ENCODE data around the gene NCK2. TPM values are rescaled to one million over a fixed set of nuclear protein-coding genes. Genes with fewer than 3 reads are reported as not detected.

The NCK2 gene
- polyA plus RNA-seq, 1 of the 3 experiments (the other 2 are of a cell fraction), result 42.8 TPM

DNA sequence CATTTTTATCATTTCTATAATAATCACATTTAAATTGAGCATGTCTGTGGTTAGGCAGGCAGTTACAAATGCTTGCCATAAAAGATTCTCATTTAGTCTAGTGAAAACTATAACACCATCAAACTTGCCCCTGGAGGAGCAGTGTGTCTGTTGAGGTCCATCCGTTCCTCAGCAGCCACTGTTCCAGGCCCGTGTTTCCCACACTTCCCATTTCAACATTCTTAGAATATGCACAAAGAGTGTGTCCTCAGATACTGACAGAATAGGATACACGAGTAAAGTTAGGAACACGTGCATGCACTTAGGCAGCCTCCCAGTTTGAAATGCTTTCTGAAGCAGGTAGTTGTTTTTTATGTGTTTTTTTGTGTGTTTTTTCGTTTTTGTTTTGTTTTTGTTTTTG is 39.9 kb downstream of the NCK2 start:
- Histone ChIP-seq H3K79me2 (ENCODE audit: insufficient read depth) (peaks cover 60% of the 10 kb centered on the region; the same call in 1 of the 2 replicates), H3K9me2 (no peaks in the 10 kb centered on the region), H3K4me2 (no peak overlapping the region), H3K9me3 (no peaks in the 10 kb centered on the region), H3K4me3 (ENCODE audit: low read depth in 2 of 2, low read length in 1 of 2) (no peak overlapping the region), H2AFZ (ENCODE audit: low read depth) (no peak overlapping the region), H3K4me1 (ENCODE audit: control insufficient read depth in 1 of 2, insufficient read depth in 2 of 2, low read depth in 1 of 2, low read length in 1 of 2) (peaks cover 3 to 10% of the 10 kb centered on the region in 2 experiments), H3K27ac (ENCODE audit: low read depth in 2 of 2, low read length in 1 of 2) (no peak overlapping the region), H3K27me3 (ENCODE audit: insufficient read depth) (no peaks in the 10 kb centered on the region), H4K20me1 (ENCODE audit: insufficient read depth) (peaks cover 71% of the 10 kb centered on the region), H3K36me3 (replicated peaks in 1 of 2; ENCODE audit: control insufficient read depth in 1 of 2, insufficient read depth in 2 of 2, low read length in 1 of 2) (peaks cover 0 to 3% of the 10 kb centered on the region in 2 experiments), H3F3A (replicated peaks; ENCODE audit: insufficient read depth) (peaks cover 11% of the 10 kb centered on the region), H3K9ac (no peak overlapping the region)
- POLR2A ChIA-PET, result no interaction called here
- WGBS (ENCODE audit: low lambda C conversion rate), result 82% methylated on average over 5 of the region's 5 CpGs
- no peak for TF ChIP-seq NRF1 (IDR thresholded peaks at IDR 0.05; ENCODE audit: low read depth, low read length)
- TF ChIP-seq NFIC (IDR thresholded peaks at IDR 0.05; ENCODE audit: borderline replicate concordance), result no peak
- TF ChIP-seq CHD2 (IDR thresholded peaks at IDR 0.05; ENCODE audit: low read length, partially characterized antibody), result no peak
- TF ChIP-seq TAF1 (IDR thresholded peaks at IDR 0.05; ENCODE audit: borderline replicate concordance, low read depth, low read length), result no peak
- no peak for TF ChIP-seq GATA2 (CRISPR knock-in tag; IDR thresholded peaks at IDR 0.05)
- TF ChIP-seq SIN3A (IDR thresholded peaks at IDR 0.05; ENCODE audit: borderline replicate concordance, low read depth, low read length), result no peak
- no peak for TF ChIP-seq MEF2A (IDR thresholded peaks at IDR 0.05; ENCODE audit: borderline replicate concordance, low read depth)
- no peak for TF ChIP-seq EP300 (IDR thresholded peaks at IDR 0.05; ENCODE audit: borderline replicate concordance in 1 of 2, low read depth in 1 of 2, low read length in 1 of 2)
- no peak for TF ChIP-seq YY1 (IDR thresholded peaks at IDR 0.05; ENCODE audit: low read depth)
- TF ChIP-seq RXRA (IDR thresholded peaks at IDR 0.05; ENCODE audit: borderline replicate concordance, low read depth), result no peak
- no peak for TF ChIP-seq ELF1 (IDR thresholded peaks at IDR 0.05)
- no peak for TF ChIP-seq GABPA (IDR thresholded peaks at IDR 0.05; ENCODE audit: low read depth)
- no peak for TF ChIP-seq FOSL2 (IDR thresholded peaks at IDR 0.05; ENCODE audit: borderline replicate concordance, low read depth)
- no peak for DNase-seq
- CTCF ChIA-PET, result no interaction called here

GRCh38 chr2:105785095-105785847 is 40.6 kb downstream of the NCK2 start:
- peaks cover 15% of the 10 kb centered on the region for H3F3A ChIP-seq (replicated peaks; ENCODE audit: insufficient read depth)
- H3K27me3 ChIP-seq (ENCODE audit: insufficient read depth), result no peaks in the 10 kb centered on the region
- peaks cover 8 to 15% of the 10 kb centered on the region in 2 experiments for H3K4me1 ChIP-seq (ENCODE audit: control insufficient read depth in 1 of 2, insufficient read depth in 2 of 2, low read depth in 1 of 2, low read length in 1 of 2)
- no peaks in the 10 kb centered on the region for H3K9me2 ChIP-seq
- 97% methylated on average over 17 of the region's 17 CpGs for WGBS (ENCODE audit: low lambda C conversion rate)
- DNase-seq, result no peak
- CTCF ChIA-PET, result interaction anchor here (1.4 kb wide), 1 partner anchor 13 kb away, joined by 3 read pairs; no protein-coding TSS in a partner anchor
- H2AFZ ChIP-seq (ENCODE audit: low read depth), result no peak overlapping the region
- peaks cover 72% of the 10 kb centered on the region for H4K20me1 ChIP-seq (ENCODE audit: insufficient read depth)
- no peak overlapping the region for H3K27ac ChIP-seq (ENCODE audit: low read depth in 2 of 2, low read length in 1 of 2)
- no peaks in the 10 kb centered on the region for H3K9me3 ChIP-seq
- H3K4me2 ChIP-seq, result no peak overlapping the region
- peaks cover 0 to 3% of the 10 kb centered on the region in 2 experiments for H3K36me3 ChIP-seq (replicated peaks in 1 of 2; ENCODE audit: control insufficient read depth in 1 of 2, insufficient read depth in 2 of 2, low read length in 1 of 2)
- POLR2A ChIA-PET, result no interaction called here
- no peak overlapping the region for H3K4me3 ChIP-seq (ENCODE audit: low read depth in 2 of 2, low read length in 1 of 2)
- TF ChIP-seq CHD2 (IDR thresholded peaks at IDR 0.05; ENCODE audit: low read length, partially characterized antibody), result no peak
- TF ChIP-seq, protein P1, sequence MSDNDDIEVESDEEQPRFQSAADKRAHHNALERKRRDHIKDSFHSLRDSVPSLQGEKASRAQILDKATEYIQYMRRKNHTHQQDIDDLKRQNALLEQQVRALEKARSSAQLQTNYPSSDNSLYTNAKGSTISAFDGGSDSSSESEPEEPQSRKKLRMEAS (IDR thresholded peaks at IDR 0.05; ENCODE audit: low read depth), result no peak
- no peak for TF ChIP-seq RXRA (IDR thresholded peaks at IDR 0.05; ENCODE audit: borderline replicate concordance, low read depth)
- TF ChIP-seq SIN3A (IDR thresholded peaks at IDR 0.05; ENCODE audit: borderline replicate concordance, low read depth, low read length), result no peak
- TF ChIP-seq, protein P2, sequence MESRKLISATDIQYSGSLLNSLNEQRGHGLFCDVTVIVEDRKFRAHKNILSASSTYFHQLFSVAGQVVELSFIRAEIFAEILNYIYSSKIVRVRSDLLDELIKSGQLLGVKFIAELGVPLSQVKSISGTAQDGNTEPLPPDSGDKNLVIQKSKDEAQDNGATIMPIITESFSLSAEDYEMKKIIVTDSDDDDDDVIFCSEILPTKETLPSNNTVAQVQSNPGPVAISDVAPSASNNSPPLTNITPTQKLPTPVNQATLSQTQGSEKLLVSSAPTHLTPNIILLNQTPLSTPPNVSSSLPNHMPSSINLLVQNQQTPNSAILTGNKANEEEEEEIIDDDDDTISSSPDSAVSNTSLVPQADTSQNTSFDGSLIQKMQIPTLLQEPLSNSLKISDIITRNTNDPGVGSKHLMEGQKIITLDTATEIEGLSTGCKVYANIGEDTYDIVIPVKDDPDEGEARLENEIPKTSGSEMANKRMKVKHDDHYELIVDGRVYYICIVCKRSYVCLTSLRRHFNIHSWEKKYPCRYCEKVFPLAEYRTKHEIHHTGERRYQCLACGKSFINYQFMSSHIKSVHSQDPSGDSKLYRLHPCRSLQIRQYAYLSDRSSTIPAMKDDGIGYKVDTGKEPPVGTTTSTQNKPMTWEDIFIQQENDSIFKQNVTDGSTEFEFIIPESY (IDR thresholded peaks at IDR 0.05; ENCODE audit: borderline replicate concordance, low read depth), result no peak
- no peak for TF ChIP-seq JUND (IDR thresholded peaks at IDR 0.05)
- no peak for TF ChIP-seq USF2 (IDR thresholded peaks at IDR 0.05; ENCODE audit: borderline replicate concordance, low read depth, low read length)
- no peak for TF ChIP-seq RFX5 (IDR thresholded peaks at IDR 0.05; ENCODE audit: low read length)
- TF ChIP-seq NFIC (IDR thresholded peaks at IDR 0.05; ENCODE audit: borderline replicate concordance), result no peak
- no peak for TF ChIP-seq MXI1 (IDR thresholded peaks at IDR 0.05; ENCODE audit: low read depth, low read length)
- TF ChIP-seq POLR2AphosphoS5 (IDR thresholded peaks at IDR 0.05; ENCODE audit: low read depth, low read length), result no peak
- no peak for TF ChIP-seq MEF2A (IDR thresholded peaks at IDR 0.05; ENCODE audit: borderline replicate concordance, low read depth)
- no peak for TF ChIP-seq GATA2 (CRISPR knock-in tag; IDR thresholded peaks at IDR 0.05)
- TF ChIP-seq, protein P3, sequence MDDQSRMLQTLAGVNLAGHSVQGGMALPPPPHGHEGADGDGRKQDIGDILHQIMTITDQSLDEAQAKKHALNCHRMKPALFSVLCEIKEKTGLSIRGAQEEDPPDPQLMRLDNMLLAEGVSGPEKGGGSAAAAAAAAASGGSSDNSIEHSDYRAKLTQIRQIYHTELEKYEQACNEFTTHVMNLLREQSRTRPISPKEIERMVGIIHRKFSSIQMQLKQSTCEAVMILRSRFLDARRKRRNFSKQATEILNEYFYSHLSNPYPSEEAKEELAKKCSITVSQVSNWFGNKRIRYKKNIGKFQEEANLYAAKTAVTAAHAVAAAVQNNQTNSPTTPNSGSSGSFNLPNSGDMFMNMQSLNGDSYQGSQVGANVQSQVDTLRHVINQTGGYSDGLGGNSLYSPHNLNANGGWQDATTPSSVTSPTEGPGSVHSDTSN (IDR thresholded peaks at IDR 0.05), result no peak
- TF ChIP-seq ELF1 (IDR thresholded peaks at IDR 0.05), result no peak
- TF ChIP-seq RAD21 (IDR thresholded peaks at IDR 0.05; ENCODE audit: low read length), result no peak
- no peak for TF ChIP-seq NRF1 (IDR thresholded peaks at IDR 0.05; ENCODE audit: low read depth, low read length)
- H3K79me2 ChIP-seq (ENCODE audit: insufficient read depth), result peaks cover 61% of the 10 kb centered on the region; the same call in 1 of the 2 replicates
- H3K9ac ChIP-seq, result no peak overlapping the region

Measured in SK-N-SH (cell line).